ENCODE results near the gene TIE1.

The TIE1 gene

GRCh38 chr1:43344267-43344850, 43.6 kb downstream of the TIE1 start:
- no peak for DNase-seq

DNA sequence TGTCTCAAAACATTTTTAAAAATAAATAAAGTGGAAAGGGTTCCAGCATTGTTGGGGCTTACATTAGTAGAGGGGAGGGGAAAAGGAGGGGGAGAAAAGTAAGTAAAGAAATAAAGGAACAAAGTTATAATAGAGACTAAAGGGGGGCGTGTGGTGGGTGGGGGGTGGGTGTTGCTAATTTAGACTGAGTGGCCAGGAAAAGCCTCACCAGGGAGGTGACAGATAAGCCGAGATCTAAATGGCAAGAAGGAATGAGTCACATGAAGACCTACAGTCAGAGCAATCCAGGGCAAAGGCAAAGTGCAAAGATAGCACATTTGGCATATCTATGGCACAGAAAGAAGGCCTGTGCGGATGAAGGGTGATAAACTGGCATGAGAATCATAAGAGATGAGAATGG, 44.3 kb downstream of the TIE1 start:
- DNase-seq, result no peak

DNA sequence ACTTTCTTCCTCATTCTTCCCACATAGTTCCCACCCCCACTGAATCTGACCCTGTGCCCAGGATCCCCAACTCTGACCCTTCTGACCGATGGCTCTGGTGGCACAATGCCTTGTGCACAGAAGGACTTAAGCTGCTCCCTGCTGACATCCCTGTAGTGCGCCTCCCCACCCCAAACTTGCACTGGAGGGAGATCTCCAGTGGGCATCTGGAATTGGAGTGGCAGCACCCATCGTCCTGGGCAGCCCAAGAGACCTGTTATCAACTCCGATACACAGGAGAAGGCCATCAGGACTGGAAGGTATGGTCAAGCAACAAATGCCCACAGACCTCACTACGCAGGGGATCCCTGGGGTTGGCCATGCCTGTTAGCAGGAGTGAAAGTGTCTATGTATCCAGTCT, 45.9 kb downstream of the TIE1 start:
- DNase-seq, result no peak

DNA sequence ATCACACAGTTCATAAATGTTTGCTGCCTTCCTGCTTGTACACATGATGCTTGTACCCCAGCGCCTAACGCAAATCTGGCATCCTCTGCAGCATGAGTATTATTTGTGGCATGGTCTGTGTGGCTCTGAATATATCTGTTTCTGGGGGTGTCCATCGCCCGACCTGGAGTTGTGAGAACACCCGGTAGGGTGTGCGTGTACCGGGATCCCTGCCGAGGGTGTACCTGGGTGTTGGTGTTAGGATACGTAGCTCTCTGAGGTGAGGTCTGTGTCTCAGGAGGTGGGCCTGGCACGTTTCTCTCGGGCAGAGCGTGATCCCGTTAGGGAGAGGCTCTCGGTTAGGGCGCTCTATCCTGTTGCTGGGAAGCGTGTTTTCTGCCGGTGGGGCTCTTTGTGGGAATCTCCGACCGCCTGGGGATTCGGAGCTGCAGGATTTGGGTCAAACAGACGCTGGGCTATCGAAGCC, 47.6 kb downstream of the TIE1 start:
- no peak for DNase-seq

DNA sequence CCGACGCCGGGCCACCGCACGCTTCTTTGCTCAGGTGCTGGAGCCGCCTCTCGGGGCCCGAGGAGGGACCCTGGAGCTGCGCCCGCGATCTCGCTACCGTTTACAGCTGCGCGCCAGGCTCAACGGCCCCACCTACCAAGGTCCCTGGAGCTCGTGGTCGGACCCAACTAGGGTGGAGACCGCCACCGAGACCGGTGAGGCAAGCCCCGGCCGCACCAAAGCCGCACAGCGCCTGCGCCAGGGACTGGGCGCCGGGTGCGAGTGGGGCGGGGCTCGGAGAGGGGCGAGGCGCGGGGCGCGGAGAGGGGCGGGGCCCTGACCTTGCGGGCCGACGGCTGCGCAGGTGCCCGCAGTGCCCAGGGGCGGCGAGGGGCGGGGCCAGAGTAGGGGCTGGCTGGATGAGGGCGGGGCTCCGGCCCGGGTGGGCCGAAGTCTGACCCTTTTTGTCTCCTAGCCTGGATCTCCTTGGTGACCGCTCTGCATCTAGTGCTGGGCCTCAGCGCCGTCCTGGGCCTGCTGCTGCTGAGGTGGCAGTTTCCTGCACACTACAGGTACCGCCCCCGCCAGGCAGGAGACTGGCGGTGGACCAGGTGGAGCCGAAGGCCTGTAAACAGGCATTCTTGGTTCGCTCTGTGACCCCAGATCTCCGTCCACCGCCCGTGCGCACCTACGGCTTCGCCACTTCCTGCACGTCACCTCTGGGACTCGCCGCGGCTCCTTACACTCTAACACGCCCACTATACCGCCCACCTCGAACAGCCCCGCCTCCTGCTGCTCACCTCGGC, 48.2 kb downstream of the TIE1 start:
- peak; percentile 85 to 90 for DNase-seq

DNA sequence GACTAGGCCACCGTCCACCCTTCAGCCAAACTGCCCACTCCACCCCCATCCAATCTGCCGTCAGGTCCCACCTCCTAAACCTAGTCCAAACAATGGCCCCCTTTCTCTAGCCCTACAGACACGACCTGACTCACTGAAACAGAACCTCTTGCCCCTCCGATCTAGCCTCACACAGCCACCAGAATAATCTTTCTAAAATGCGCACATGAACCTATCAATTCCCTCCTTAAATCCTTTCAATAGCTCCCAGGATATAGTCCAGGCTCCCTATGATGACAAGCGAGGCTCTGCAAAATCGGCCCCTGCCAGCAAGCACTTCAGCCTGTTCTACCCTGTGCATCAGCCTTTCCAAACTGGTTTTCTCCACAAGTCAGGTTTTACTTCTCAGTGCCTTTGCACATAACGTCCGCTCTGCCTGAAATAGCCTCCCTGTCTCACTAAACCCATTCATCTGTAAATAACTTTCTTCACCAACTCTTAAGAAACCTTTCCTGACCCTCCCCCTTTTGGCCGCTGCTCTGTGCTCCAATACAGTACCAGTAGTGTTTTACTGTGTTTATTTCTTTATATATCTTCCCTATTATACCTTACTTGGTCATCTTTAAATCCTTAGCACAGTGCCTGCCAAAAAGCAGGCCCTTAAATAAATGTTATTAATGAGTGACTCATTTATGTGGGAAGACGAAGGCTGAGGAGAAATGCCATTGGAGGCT, 49.0 kb downstream of the TIE1 start:
- DNase-seq, result no peak

DNA sequence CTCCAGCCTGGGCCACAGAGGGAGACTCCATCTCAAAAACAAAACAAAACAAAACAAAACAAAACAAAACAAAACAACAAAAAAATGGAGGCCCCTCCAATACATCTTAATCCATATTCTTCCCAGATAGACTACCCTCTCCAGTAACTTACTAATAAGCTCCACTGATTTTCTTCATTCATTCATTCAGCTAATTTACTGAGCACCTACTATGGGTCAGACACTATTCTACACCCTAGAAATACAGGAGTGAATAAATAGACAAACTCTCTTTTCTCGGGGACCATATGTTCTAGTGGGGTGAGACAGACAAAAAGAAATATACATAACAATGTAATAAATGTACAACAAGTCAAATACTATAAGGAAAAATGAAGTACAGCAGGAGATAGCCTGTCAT, 50.2 kb downstream of the TIE1 start:
- no peak for DNase-seq

- no peak for DNase-seq
These were observed 50.9 kb downstream of the TIE1 start for GRCh38 chr1:43351421-43352350.

DNA sequence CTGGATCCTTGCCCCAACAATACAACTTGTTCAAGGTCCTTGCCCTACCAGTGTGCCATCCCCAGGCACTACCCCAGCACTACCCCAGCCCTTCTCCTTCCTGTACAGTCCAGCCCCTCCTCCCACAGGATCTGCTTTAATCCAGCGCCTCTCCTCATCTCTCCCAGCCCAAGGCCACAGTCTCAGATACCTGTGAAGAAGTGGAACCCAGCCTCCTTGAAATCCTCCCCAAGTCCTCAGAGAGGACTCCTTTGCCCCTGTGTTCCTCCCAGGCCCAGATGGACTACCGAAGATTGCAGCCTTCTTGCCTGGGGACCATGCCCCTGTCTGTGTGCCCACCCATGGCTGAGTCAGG, 51.5 kb downstream of the TIE1 start:
- DNase-seq, result no peak

- DNase-seq, result no peak
These were observed 52.1 kb downstream of the TIE1 start for GRCh38 chr1:43352881-43353280.

- no peak for DNase-seq
These were observed 53.7 kb downstream of the TIE1 start for GRCh38 chr1:43354471-43354870.

GRCh38 chr1:43354936-43355335, 54.2 kb downstream of the TIE1 start:
- DNase-seq, result no peak

GRCh38 chr1:43357251-43357650, 56.5 kb downstream of the TIE1 start:
- DNase-seq, result no peak

- DNase-seq, result peak in 1 of 2 donors; percentile 37
These were observed 57.5 kb downstream of the TIE1 start for GRCh38 chr1:43358121-43358745.

- peak; percentile 94 to 97 for DNase-seq
These were observed 58.2 kb downstream of the TIE1 start, which contains the start of gene CDC20 for GRCh38 chr1:43358746-43359693. CDC20 (plus strand) TSS chr1:43358981; CDS start chr1:43359216, 235 bp downstream.

DNA sequence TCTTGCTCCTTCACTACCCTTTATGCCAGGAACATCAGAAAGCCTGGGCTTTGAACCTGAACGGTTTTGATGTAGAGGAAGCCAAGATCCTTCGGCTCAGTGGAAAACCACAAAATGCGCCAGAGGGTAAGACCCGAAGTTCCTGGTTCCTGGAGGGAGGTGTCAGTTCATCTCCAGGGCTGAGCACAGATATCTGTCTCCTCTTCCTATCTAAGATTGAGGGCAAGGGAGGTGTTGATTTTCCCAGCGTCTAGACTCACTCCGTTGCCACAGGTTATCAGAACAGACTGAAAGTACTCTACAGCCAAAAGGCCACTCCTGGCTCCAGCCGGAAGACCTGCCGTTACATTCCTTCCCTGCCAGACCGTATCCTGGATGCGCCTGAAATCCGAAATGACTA, 58.9 kb downstream of the TIE1 start:
- DNase-seq, result no peak

- DNase-seq, result no peak
These were observed 59.8 kb downstream of the TIE1 start for GRCh38 chr1:43360616-43361015.

DNA sequence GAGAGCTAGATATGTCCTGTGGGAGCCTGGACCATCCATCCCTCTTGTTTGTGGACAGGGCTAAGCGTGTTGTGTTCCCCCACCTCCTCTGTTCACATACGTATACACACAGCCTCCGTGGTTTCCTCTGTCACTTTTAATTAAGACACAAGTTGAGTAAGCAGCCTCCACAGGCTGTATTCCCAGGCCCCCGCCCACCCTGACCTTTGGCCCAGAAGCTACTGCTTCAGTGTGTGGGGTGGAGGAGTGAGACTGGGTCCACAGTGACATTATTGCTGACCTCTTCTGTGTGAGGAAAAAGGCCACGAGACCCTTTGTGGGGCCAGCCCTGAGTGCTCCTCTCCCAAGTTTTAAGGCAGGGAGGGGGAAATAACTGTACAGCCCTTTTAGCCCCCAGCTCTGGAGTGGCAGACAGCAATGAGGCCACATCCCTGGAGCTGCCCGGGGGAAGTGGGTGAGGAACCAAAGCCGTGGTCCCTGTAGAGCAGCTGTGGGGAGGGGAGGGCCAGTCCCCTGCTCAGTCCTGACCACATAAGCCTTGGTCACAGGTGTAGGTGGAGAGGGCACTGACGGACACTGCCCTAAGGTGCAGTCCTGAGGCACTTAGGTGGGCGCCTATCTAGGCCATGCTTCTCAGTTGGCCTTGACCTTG, 62.6 kb downstream of the TIE1 start:
- DNase-seq, result no peak

DNA sequence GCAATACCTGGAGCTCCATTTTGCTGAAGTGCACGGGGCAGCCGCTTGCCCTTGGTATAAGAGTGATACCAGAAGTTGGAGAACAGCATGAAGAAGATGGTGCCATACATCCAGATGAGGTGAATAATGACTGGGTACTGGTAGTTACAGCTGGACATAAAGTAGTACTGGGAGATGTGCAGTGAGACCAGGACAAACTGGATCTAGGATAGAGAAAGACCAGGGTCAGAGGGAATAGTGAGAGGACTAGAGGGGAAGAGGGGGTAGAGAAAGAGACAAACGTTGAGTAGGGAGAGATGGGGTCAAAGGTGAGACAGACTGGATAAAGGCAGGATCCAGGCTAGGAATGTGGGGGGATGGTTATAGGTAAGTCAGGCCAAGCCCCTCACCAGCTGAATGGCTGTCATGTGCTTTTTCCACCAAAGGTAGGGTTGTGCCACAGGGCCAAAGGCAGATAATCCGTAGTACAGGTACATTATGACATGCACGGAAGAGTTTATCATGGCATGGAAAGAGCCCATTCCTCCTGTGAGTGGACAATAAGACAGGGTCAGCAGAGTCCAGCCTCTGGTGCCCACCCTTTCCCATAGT, 63.2 kb downstream of the TIE1 start:
- no peak for DNase-seq

GRCh38 chr1:43365678-43366077, 64.9 kb downstream of the TIE1 start:
- no peak for DNase-seq
